ENCODE results near the gene OXA1L. TPM values are rescaled to one million over a fixed set of nuclear protein-coding genes. Genes with fewer than 3 reads are reported as not detected.
"Not testable (repeated sequence)": the region's sequence is repeated elsewhere in the genome, so short reads cannot be mapped to it uniquely, and the experiment has no call there.

The OXA1L gene
- total and polyA plus RNA-seq, 5 donors, result 92.6 to 134 (median 115) TPM

DNA sequence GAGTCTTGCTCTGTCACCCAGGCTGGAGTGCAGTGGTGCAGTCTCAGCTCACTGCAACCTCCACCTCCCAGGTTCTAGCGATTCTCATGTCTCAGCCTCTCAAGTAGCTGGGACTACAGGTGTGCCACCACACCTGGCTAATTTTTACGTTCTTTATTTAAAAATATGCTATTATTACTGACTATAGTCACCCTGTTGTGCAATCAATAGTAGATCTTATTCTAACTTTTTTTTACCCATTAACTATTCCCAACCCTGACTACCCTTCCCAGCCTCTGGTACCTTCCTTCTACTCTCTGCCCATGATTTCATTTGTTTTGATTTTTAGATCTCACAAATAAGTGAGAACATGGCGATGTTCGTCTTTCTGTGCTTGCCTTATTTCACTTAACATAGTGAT, 2.5 kb downstream of the OXA1L start:
- WGBS, result 95% methylated on average over 4 of the region's 4 CpGs
- intact Hi-C loops (cut with DNase I), result no loop called here

GRCh38 chr14:22769369-22769768, 2.9 kb downstream of the OXA1L start:
- ATAC-seq (no peak), DNase-seq (no peak)
- H3K4me3 ChIP-seq (ENCODE audit: low read length), result no peak overlapping the region
- H3K9me3 ChIP-seq (ENCODE audit: control insufficient read depth, low read length), result no peaks in the 10 kb centered on the region
- WGBS, result 80% methylated on average over 2 of the region's 2 CpGs
- H3K27ac ChIP-seq (ENCODE audit: low read length), result no peak overlapping the region
- no peaks in the 10 kb centered on the region for H3K27me3 ChIP-seq (ENCODE audit: control insufficient read depth, insufficient read depth)
- no peaks in the 10 kb centered on the region for H3K4me1 ChIP-seq (ENCODE audit: control insufficient read depth, insufficient read depth, low read length)
- intact Hi-C loops (cut with DNase I), result no loop called here

More for the DNA sequence above, 2.5 kb downstream of the OXA1L start:
- Histone ChIP-seq H3K27me3 (ENCODE audit: control insufficient read depth, insufficient read depth) (no peaks in the 10 kb centered on the region), H3K27ac (ENCODE audit: low read length) (no peak overlapping the region), H3K4me1 (ENCODE audit: control insufficient read depth, insufficient read depth, low read length) (no peaks in the 10 kb centered on the region), H3K9me3 (ENCODE audit: control insufficient read depth, low read length) (no peaks in the 10 kb centered on the region), H3K4me3 (ENCODE audit: low read length) (no peak overlapping the region)
- ATAC-seq (no peak), DNase-seq (no peak)

- Histone ChIP-seq H3K9me3 (ENCODE audit: control insufficient read depth, low read length) (no peaks in the 10 kb centered on the region), H3K27ac (ENCODE audit: low read length) (no peak overlapping the region), H3K4me3 (ENCODE audit: low read length) (no peak overlapping the region), H3K4me1 (ENCODE audit: control insufficient read depth, insufficient read depth, low read length) (no peaks in the 10 kb centered on the region), H3K27me3 (ENCODE audit: control insufficient read depth, insufficient read depth) (no peaks in the 10 kb centered on the region)
- 91% methylated on average over 8 of the region's 8 CpGs for WGBS
- DNase-seq (no peak), ATAC-seq (no peak)
- intact Hi-C loops (cut with DNase I), result no loop called here
These were observed 4.1 kb downstream of the OXA1L start for GRCh38 chr14:22770481-22771187.

- Histone ChIP-seq H3K9me3 (ENCODE audit: control insufficient read depth, low read length) (no peaks in the 10 kb centered on the region), H3K4me1 (ENCODE audit: control insufficient read depth, insufficient read depth, low read length) (no peaks in the 10 kb centered on the region), H3K27me3 (ENCODE audit: control insufficient read depth, insufficient read depth) (no peaks in the 10 kb centered on the region), H3K4me3 (ENCODE audit: low read length) (no peak overlapping the region), H3K27ac (ENCODE audit: low read length) (no peak overlapping the region)
- 96% methylated on average over 1 of the region's 1 CpG for WGBS
- intact Hi-C loops (cut with DNase I), result no loop called here
- ATAC-seq, result no peak
- no peak for DNase-seq
These were observed 6.2 kb downstream of the OXA1L start for GRCh38 chr14:22772725-22773124.

DNA sequence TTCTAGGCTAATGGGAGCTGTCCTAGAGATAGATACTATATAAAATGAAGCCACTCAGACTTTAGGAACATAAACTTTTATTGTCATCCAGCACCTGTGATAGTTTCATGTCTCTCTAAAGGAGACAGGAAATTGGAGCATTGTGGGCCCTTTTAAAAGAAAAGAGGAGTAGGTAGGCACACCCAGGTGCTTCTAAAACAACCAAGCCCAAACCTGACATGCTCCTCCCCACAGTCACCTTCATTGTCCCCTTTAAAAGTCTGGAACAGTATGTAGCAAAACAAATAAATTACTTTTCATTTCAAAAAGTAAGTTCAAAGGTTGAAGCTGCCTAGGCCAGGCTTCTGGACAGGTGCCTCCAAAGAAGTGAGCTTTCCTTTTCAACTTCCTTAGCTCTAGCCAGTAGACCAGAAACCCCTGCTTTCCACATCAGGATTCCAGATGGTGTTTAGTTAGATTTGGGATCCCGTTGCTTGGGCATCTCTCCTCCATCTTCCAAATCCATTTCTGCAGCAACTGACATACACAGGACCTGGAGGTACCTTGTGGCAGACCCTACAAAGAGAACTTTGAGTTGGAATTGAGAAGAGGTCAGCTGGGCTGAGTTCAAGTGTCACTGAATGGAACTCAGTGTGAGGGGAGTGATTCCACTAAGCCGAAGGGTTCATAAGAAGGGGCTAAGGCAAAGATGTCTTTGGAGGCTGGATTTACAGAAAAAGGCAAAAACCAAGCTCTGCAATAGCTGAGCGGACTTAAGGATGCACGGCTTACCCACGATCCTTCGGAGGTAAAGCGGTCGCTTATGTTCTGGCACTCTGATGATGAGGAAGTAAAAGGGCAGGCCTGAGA, 6.9 kb downstream of the OXA1L start:
- Histone ChIP-seq H3K27ac (ENCODE audit: low read length) (no peak overlapping the region), H3K4me1 (ENCODE audit: control insufficient read depth, insufficient read depth, low read length) (no peaks in the 10 kb centered on the region), H3K9me3 (ENCODE audit: control insufficient read depth, low read length) (no peaks in the 10 kb centered on the region), H3K27me3 (ENCODE audit: control insufficient read depth, insufficient read depth) (no peaks in the 10 kb centered on the region), H3K4me3 (ENCODE audit: low read length) (no peak overlapping the region)
- intact Hi-C loops (cut with DNase I), result no loop called here
- 91% methylated on average over 8 of the region's 8 CpGs for WGBS
- ATAC-seq (no peak), DNase-seq (no peak)

- no peak for DNase-seq
- Histone ChIP-seq H3K27me3 (ENCODE audit: control insufficient read depth, insufficient read depth) (no peaks in the 10 kb centered on the region), H3K4me1 (ENCODE audit: control insufficient read depth, insufficient read depth, low read length) (no peaks in the 10 kb centered on the region), H3K4me3 (ENCODE audit: low read length) (no peak overlapping the region), H3K9me3 (ENCODE audit: control insufficient read depth, low read length) (no peaks in the 10 kb centered on the region), H3K27ac (ENCODE audit: low read length) (no peak overlapping the region)
- no peak for ATAC-seq
- WGBS, result 88% methylated on average over 10 of the region's 10 CpGs
- intact Hi-C loops (cut with DNase I), result no loop called here
These were observed 7.7 kb downstream of the OXA1L start for GRCh38 chr14:22774011-22774706.

- 94% methylated on average over 2 of the region's 2 CpGs for WGBS
- ATAC-seq (no peak), DNase-seq (no peak)
- intact Hi-C loops (cut with DNase I), result no loop called here
- no peaks in the 10 kb centered on the region for H3K27me3 ChIP-seq (ENCODE audit: control insufficient read depth, insufficient read depth)
- H3K9me3 ChIP-seq (ENCODE audit: control insufficient read depth, low read length), result no peaks in the 10 kb centered on the region
- H3K4me1 ChIP-seq (ENCODE audit: control insufficient read depth, insufficient read depth, low read length), result no peaks in the 10 kb centered on the region
- no peak overlapping the region for H3K4me3 ChIP-seq (ENCODE audit: low read length)
- no peak overlapping the region for H3K27ac ChIP-seq (ENCODE audit: low read length)
These were observed 9.7 kb downstream of the OXA1L start for GRCh38 chr14:22776215-22776614.

- H3K4me3 ChIP-seq (ENCODE audit: low read length); H3K9me3 ChIP-seq (ENCODE audit: control insufficient read depth, low read length); H3K27ac ChIP-seq (ENCODE audit: low read length); H3K4me1 ChIP-seq (ENCODE audit: control insufficient read depth, insufficient read depth, low read length); ATAC-seq; DNase-seq; H3K27me3 ChIP-seq (ENCODE audit: control insufficient read depth, insufficient read depth); intact Hi-C loops (cut with DNase I): not testable (repeated sequence)
- 96% methylated on average over 8 of the region's 8 CpGs for WGBS
These were observed 10.4 kb downstream of the OXA1L start for GRCh38 chr14:22776849-22777248.

DNA sequence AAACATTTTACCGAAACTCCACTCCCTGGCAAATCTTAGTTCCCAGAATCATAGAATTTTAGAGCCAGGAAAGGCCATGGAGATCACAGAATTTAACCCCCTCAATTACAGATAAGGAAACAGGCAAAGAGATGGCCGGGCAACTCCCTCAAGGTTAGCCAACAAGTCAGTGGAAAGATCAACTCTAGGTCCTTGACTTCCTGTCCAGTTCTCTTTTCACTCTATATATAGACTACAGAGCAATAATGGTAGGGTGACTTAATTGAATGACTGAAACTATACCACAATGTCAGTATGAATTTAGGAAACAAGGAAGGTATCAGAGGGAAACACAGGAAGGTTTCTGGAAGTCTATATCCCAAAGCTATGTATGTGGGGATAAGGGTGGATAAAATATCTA, 11.6 kb downstream of the OXA1L start:
- intact Hi-C loops (cut with DNase I), result no loop called here
- 71% methylated on average over 2 of the region's 2 CpGs for WGBS
- ATAC-seq (peak in 1 of 2 donors; percentile 37), DNase-seq (no peak)
- no peak overlapping the region for H3K27ac ChIP-seq (ENCODE audit: low read length)
- no peaks in the 10 kb centered on the region for H3K27me3 ChIP-seq (ENCODE audit: control insufficient read depth, insufficient read depth)
- no peaks in the 10 kb centered on the region for H3K9me3 ChIP-seq (ENCODE audit: control insufficient read depth, low read length)
- no peak overlapping the region for H3K4me3 ChIP-seq (ENCODE audit: low read length)
- no peaks in the 10 kb centered on the region for H3K4me1 ChIP-seq (ENCODE audit: control insufficient read depth, insufficient read depth, low read length)

GRCh38 chr14:22780105-22780679, 13.7 kb downstream of the OXA1L start:
- Histone ChIP-seq H3K9me3 (ENCODE audit: control insufficient read depth, low read length) (no peaks in the 10 kb centered on the region), H3K27me3 (ENCODE audit: control insufficient read depth, insufficient read depth) (no peaks in the 10 kb centered on the region), H3K27ac (ENCODE audit: low read length) (no peak overlapping the region), H3K4me3 (ENCODE audit: low read length) (no peak overlapping the region), H3K4me1 (ENCODE audit: control insufficient read depth, insufficient read depth, low read length) (no peaks in the 10 kb centered on the region)
- 62% methylated on average over 2 of the region's 2 CpGs for WGBS
- ATAC-seq, result peak in 1 of 2 donors; percentile 33
- DNase-seq, result no peak
- intact Hi-C loops (cut with DNase I), result no loop called here

DNA sequence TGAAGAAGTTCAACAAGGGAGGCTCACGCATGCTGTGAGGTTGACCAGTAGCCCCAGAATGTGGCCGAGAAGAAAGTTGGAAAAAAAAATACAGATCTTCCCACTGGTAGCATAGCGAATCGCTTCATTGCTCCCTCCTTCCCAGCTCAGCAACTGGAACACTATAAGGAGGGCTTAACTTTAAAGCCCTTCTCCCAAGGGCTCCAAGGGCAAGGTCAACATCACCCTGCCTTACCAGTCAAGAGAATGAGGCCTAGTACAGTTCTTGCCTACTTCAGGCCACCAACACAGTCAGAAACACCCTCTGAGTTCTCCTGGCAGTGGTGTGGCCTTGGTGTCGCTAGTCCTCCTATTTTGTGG, 14.4 kb downstream of the OXA1L start:
- WGBS, result 88% methylated on average over 5 of the region's 5 CpGs
- Histone ChIP-seq H3K27ac (ENCODE audit: low read length) (no peak overlapping the region), H3K4me1 (ENCODE audit: control insufficient read depth, insufficient read depth, low read length) (no peaks in the 10 kb centered on the region), H3K27me3 (ENCODE audit: control insufficient read depth, insufficient read depth) (no peaks in the 10 kb centered on the region), H3K4me3 (ENCODE audit: low read length) (no peak overlapping the region), H3K9me3 (ENCODE audit: control insufficient read depth, low read length) (no peaks in the 10 kb centered on the region)
- DNase-seq (no peak), ATAC-seq (no peak)
- intact Hi-C loops (cut with DNase I), result no loop called here
